Neuronal stem cell (in vitro differentiated cells): ENCODE data around the gene SNRNP70.

Experiments used
- DNase-seq: peaks from one replicate; pipeline ENCODE4 v3.0.0-alpha.2; 2013; ENCODE audit warnings: low spot score
- H2AFZ ChIP-seq: one replicate; pipeline ENCODE4 v1.6.1; 2013; ENCODE audit warnings: mild to moderate bottlenecking, low read length, inconsistent platforms
- H2AK5ac ChIP-seq: 2 replicates; pipeline ENCODE4 v1.6.1; 2013; ENCODE audit warnings: low read depth, mild to moderate bottlenecking, inconsistent platforms, low read length, moderate library complexity, mixed read lengths
- H2BK120ac ChIP-seq: 2 replicates; pipeline ENCODE4 v1.6.1; 2013; ENCODE audit warnings: low read depth, mild to moderate bottlenecking, inconsistent platforms, low read length, moderate library complexity, mixed read lengths
- H2BK12ac ChIP-seq: one replicate; pipeline ENCODE4 v1.6.1; 2013; ENCODE audit warnings: low read length, inconsistent platforms
- H2BK15ac ChIP-seq: 2 replicates; pipeline ENCODE4 v1.6.1; 2013; ENCODE audit warnings: mild to moderate bottlenecking, low read length, inconsistent platforms, mixed read lengths
- H2BK5ac ChIP-seq: one replicate; pipeline ENCODE4 v1.6.1; 2013; ENCODE audit warnings: inconsistent platforms, mild to moderate bottlenecking, low read length, moderate library complexity
- H3K14ac ChIP-seq: one replicate; pipeline ENCODE4 v1.6.1; 2013; ENCODE audit warnings: low read length, inconsistent platforms
- H3K18ac ChIP-seq: 2 replicates; pipeline ENCODE4 v1.6.1; 2013; ENCODE audit warnings: low read length, inconsistent platforms
- H3K23ac ChIP-seq: 2 replicates; pipeline ENCODE4 v1.6.1; 2013; ENCODE audit warnings: low read depth, mild to moderate bottlenecking, mixed read lengths, low read length, inconsistent platforms; ENCODE audit not compliant: poor library complexity
- H3K27ac ChIP-seq: replicated peaks from 3 replicates; pipeline ENCODE4 v1.5.1; 2013; ENCODE audit warnings: low read length, inconsistent platforms
- H3K27me3 ChIP-seq, 3 experiments: 2 replicates each; pipeline ENCODE4 v1.6.1; 2013; ENCODE audit warnings: low read length in 3 of 3, mild to moderate bottlenecking in 2 of 3, inconsistent platforms in 1 of 3, low read depth in 1 of 3, mixed read lengths in 1 of 3, moderate library complexity in 1 of 3; ENCODE audit not compliant: control insufficient read depth in 3 of 3, insufficient read depth in 3 of 3
- H3K36me3 ChIP-seq, 2 donors: replicated peaks in 1 of 2; 2 replicates each; pipeline ENCODE4 v1.6.1; 2013; ENCODE audit warnings: low read length in 2 of 2; ENCODE audit not compliant: control insufficient read depth in 2 of 2, insufficient read depth in 2 of 2
- H3K4ac ChIP-seq: 2 replicates; pipeline ENCODE4 v1.6.1; 2013; ENCODE audit warnings: inconsistent platforms, mild to moderate bottlenecking, low read length, moderate library complexity
- H3K4me1 ChIP-seq, 2 donors: 1 replicate in 1 of 2; 2 replicates in 1 of 2; pipeline ENCODE4 v1.6.1; 2013; ENCODE audit warnings: low read length in 2 of 2, low read depth in 1 of 2; ENCODE audit not compliant: control insufficient read depth in 2 of 2, insufficient read depth in 1 of 2
- H3K4me2 ChIP-seq: one replicate; pipeline ENCODE4 v1.6.1; 2013; ENCODE audit warnings: mild to moderate bottlenecking, low read length, inconsistent platforms; ENCODE audit not compliant: insufficient read depth, poor library complexity, severe bottlenecking
- H3K4me3 ChIP-seq, 2 donors: 2 replicates each; pipeline ENCODE4 v1.5.1; 2013; ENCODE audit warnings: low read length in 2 of 2, mild to moderate bottlenecking in 2 of 2, inconsistent platforms in 1 of 2, moderate library complexity in 1 of 2
- H3K79me1 ChIP-seq: one replicate; pipeline ENCODE4 v1.6.1; 2013; ENCODE audit warnings: low read depth, mild to moderate bottlenecking, inconsistent platforms, low read length, moderate library complexity
- H3K9ac ChIP-seq: one replicate; pipeline ENCODE4 v1.6.1; 2013; ENCODE audit warnings: mild to moderate bottlenecking, low read depth, low read length, inconsistent platforms; ENCODE audit not compliant: poor library complexity
- H3K9me3 ChIP-seq, 2 donors: replicated peaks in 1 of 2; 2 replicates each; pipeline versions ENCODE3 to v1.6.1; 2013; ENCODE audit warnings: low read length in 2 of 2, mild to moderate bottlenecking in 2 of 2, inconsistent platforms in 1 of 2, low read depth in 1 of 2, mixed read lengths in 1 of 2, moderate library complexity in 1 of 2; ENCODE audit not compliant: control insufficient read depth in 2 of 2, insufficient read depth in 1 of 2
- H4K8ac ChIP-seq: one replicate; pipeline ENCODE4 v1.6.1; 2013; ENCODE audit warnings: low read depth, mild to moderate bottlenecking, inconsistent platforms, low read length, moderate library complexity
- H4K91ac ChIP-seq: one replicate; pipeline ENCODE4 v1.6.1; 2013; ENCODE audit warnings: low read length, low read depth, mild to moderate bottlenecking, inconsistent platforms; ENCODE audit not compliant: poor library complexity
- WGBS, 2 donors: extraction: QIAGEN DNeasy Blood & Tissue Kit; methylation state at CpG; one replicate each; pipeline ENCODE4 v1.1.7; 2013; ENCODE audit warnings: missing lambda C conversion rate in 2 of 2, mixed read lengths in 1 of 2; ENCODE audit not compliant: insufficient read length in 2 of 2, insufficient replicate concordance in 1 of 2; ENCODE audit errors: extremely low coverage in 2 of 2; 5-methylcytosine and 5-hydroxymethylcytosine counted together

Gene SNRNP70

GRCh38 chr19:49148784-49149651 lies 63.8 kb downstream of the SNRNP70 start:
- Histone ChIP-seq H3K4ac (peak overlapping the region; percentile 54), H3K9me3 (peaks cover 0 to 1% of the 10 kb centered on the region in 2 donors), H3K4me3 (peak overlapping the region; percentile 81 to 92), H3K36me3 (no peaks in the 10 kb centered on the region), H3K9ac (peak overlapping the region; percentile 98), H3K27me3 (peaks cover 0 to 16% (median 0%) of the 10 kb centered on the region in 3 experiments), H3K23ac (peak overlapping the region; percentile 98), H3K18ac (peak overlapping the region; percentile 98), H2BK5ac (peak overlapping the region; percentile 45), H2AFZ (peak overlapping the region; percentile 91), H2AK5ac (peak overlapping the region; percentile 89), H3K4me1 (peaks cover 15 to 18% of the 10 kb centered on the region in 2 donors), H2BK120ac (no peak overlapping the region), H2BK12ac (peak overlapping the region; percentile 46), H2BK15ac (peak overlapping the region; percentile 87), H4K91ac (no peak overlapping the region), H3K14ac (peak overlapping the region; percentile 95), H3K4me2 (peak overlapping the region; percentile 98), H3K27ac (peak overlapping the region; percentile 82), H3K79me1 (no peaks in the 10 kb centered on the region), H4K8ac (no peak overlapping the region)
- WGBS, 2 donors: no CpG with 5 or more reads among the region's 49 CpGs
- peak; percentile 99 for DNase-seq

GRCh38 chr19:49149652-49150105 lies 64.4 kb downstream of the SNRNP70 start:
- H3K4ac ChIP-seq: no peak overlapping the region
- H3K4me1 ChIP-seq: peaks cover 16 to 18% of the 10 kb centered on the region in 2 donors
- DNase-seq: peak; percentile 94
- H2AK5ac ChIP-seq: peak overlapping the region; percentile 89
- no peak overlapping the region for H2BK5ac ChIP-seq
- H3K36me3 ChIP-seq: no peaks in the 10 kb centered on the region
- peak overlapping the region; percentile 79 for H2BK12ac ChIP-seq
- no peaks in the 10 kb centered on the region for H3K79me1 ChIP-seq
- H3K4me3 ChIP-seq: peak overlapping the region; percentile 81 to 92
- H2AFZ ChIP-seq: peak overlapping the region; percentile 91
- no peak overlapping the region for H4K8ac ChIP-seq
- peaks cover 0 to 16% (median 0%) of the 10 kb centered on the region in 3 experiments for H3K27me3 ChIP-seq
- peak overlapping the region; percentile 89 for H3K18ac ChIP-seq
- peak overlapping the region; percentile 82 for H3K27ac ChIP-seq
- H3K14ac ChIP-seq: peak overlapping the region; percentile 59
- H3K9me3 ChIP-seq: peaks cover 0 to 2% of the 10 kb centered on the region in 2 donors
- H2BK120ac ChIP-seq: peak overlapping the region; percentile 64
- H2BK15ac ChIP-seq: peak overlapping the region; percentile 87
- no CpG with 5 or more reads among the region's 23 CpGs for WGBS, 2 donors
- peak overlapping the region; percentile 73 for H3K23ac ChIP-seq
- peak overlapping the region; percentile 98 for H3K4me2 ChIP-seq
- no peak overlapping the region for H4K91ac ChIP-seq
- peak overlapping the region; percentile 98 for H3K9ac ChIP-seq

GRCh38 chr19:49150106-49150943 lies 65.1 kb downstream of the SNRNP70 start:
- H3K9me3 ChIP-seq: peaks cover 0 to 2% of the 10 kb centered on the region in 2 donors
- H3K27ac ChIP-seq: peak overlapping the region; percentile 64
- H3K9ac ChIP-seq: peak overlapping the region; percentile 98
- peak overlapping the region; percentile 97 for H3K18ac ChIP-seq
- no peak overlapping the region for H4K8ac ChIP-seq
- peak overlapping the region; percentile 81 for H3K23ac ChIP-seq
- peaks cover 0 to 16% (median 0%) of the 10 kb centered on the region in 3 experiments for H3K27me3 ChIP-seq
- peak; percentile 90 for DNase-seq
- H3K4me2 ChIP-seq: peak overlapping the region; percentile 98
- H2BK120ac ChIP-seq: peak overlapping the region; percentile 68
- no peaks in the 10 kb centered on the region for H3K79me1 ChIP-seq
- H2AFZ ChIP-seq: peak overlapping the region; percentile 91
- peak overlapping the region; percentile 81 to 92 for H3K4me3 ChIP-seq
- no peak overlapping the region for H2BK5ac ChIP-seq
- H3K36me3 ChIP-seq: no peaks in the 10 kb centered on the region
- H3K4ac ChIP-seq: no peak overlapping the region
- no peak overlapping the region for H4K91ac ChIP-seq
- H2AK5ac ChIP-seq: peak overlapping the region; percentile 89
- WGBS, 2 donors: no CpG with 5 or more reads among the region's 75 CpGs
- H3K14ac ChIP-seq: peak overlapping the region; percentile 59
- peak overlapping the region; percentile 79 for H2BK12ac ChIP-seq
- peak overlapping the region; percentile 72 for H2BK15ac ChIP-seq
- peaks cover 20 to 21% of the 10 kb centered on the region in 2 donors for H3K4me1 ChIP-seq
